ENCODE data around the gene ADAMTS10. TPM values are rescaled to one million over a fixed set of nuclear protein-coding genes. Genes with fewer than 3 reads are reported as not detected.

Gene ADAMTS10
- polyA plus RNA-seq, 6 donors from 2014 or later, result 0.31 TPM; not detected in 5

- peaks cover 0 to 3% (median 1%) of the 10 kb centered on the region in 3 donors for H3K4me1 Mint-ChIP-seq
- no peak for ATAC-seq (ENCODE audit: low read depth in 2 of 2)
- peaks cover 16 to 27% (median 24%) of the 10 kb centered on the region in 3 donors for H3K27me3 Mint-ChIP-seq
- H3K4me3 Mint-ChIP-seq, result no peak overlapping the region
- H3K36me3 Mint-ChIP-seq, result no peaks in the 10 kb centered on the region
- H3K9me3 Mint-ChIP-seq, result peaks cover 0 to 4% (median 0%) of the 10 kb centered on the region in 7 donors
- no peak overlapping the region for H3K27ac Mint-ChIP-seq
- no peak for DNase-seq
Observed at GRCh38 chr19:8601796-8602195, 8.7 kb downstream of the ADAMTS10 start.

- no peak overlapping the region for H3K4me3 Mint-ChIP-seq
- ATAC-seq (ENCODE audit: low read depth in 2 of 2) (no peak), DNase-seq (no peak)
- H3K9me3 Mint-ChIP-seq, result peaks cover 0 to 4% (median 0%) of the 10 kb centered on the region in 7 donors
- no peaks in the 10 kb centered on the region for H3K36me3 Mint-ChIP-seq
- peaks cover 0 to 3% (median 0%) of the 10 kb centered on the region in 3 donors for H3K4me1 Mint-ChIP-seq
- H3K27me3 Mint-ChIP-seq, result peaks cover 12 to 26% (median 24%) of the 10 kb centered on the region in 3 donors
- H3K27ac Mint-ChIP-seq, result peak overlapping the region in 1 of 6 donors; percentile 44
Observed at GRCh38 chr19:8600816-8601215, 9.7 kb downstream of the ADAMTS10 start.

- H3K4me1 Mint-ChIP-seq, result peaks cover 0 to 3% (median 0%) of the 10 kb centered on the region in 3 donors
- H3K9me3 Mint-ChIP-seq, result peaks cover 0 to 4% (median 0%) of the 10 kb centered on the region in 7 donors
- no peak overlapping the region for H3K4me3 Mint-ChIP-seq
- DNase-seq (no peak), ATAC-seq (ENCODE audit: low read depth in 2 of 2) (no peak)
- H3K27me3 Mint-ChIP-seq, result peaks cover 12 to 30% (median 26%) of the 10 kb centered on the region in 3 donors
- H3K27ac Mint-ChIP-seq, result no peak overlapping the region
- no peaks in the 10 kb centered on the region for H3K36me3 Mint-ChIP-seq
Observed at GRCh38 chr19:8600064-8600463, 10.5 kb downstream of the ADAMTS10 start.

GRCh38 chr19:8596168-8596567 is 14.3 kb downstream of the ADAMTS10 start:
- Mint-ChIP-seq H3K27me3 (peaks cover 32 to 61% (median 55%) of the 10 kb centered on the region in 3 donors), H3K27ac (no peak overlapping the region), H3K9me3 (peaks cover 6 to 20% (median 13%) of the 10 kb centered on the region in 7 donors), H3K4me3 (no peak overlapping the region), H3K4me1 (peaks cover 15 to 19% (median 16%) of the 10 kb centered on the region in 3 donors), H3K36me3 (peaks cover 9 to 25% of the 10 kb centered on the region in 2 donors)
- no peak for DNase-seq
- ATAC-seq (ENCODE audit: low read depth in 2 of 2), result no peak

GRCh38 chr19:8595651-8596050 is 14.9 kb downstream of the ADAMTS10 start:
- Mint-ChIP-seq H3K4me1 (peaks cover 19 to 24% (median 21%) of the 10 kb centered on the region in 3 donors), H3K36me3 (peaks cover 9 to 25% of the 10 kb centered on the region in 2 donors), H3K9me3 (peaks cover 6 to 20% (median 13%) of the 10 kb centered on the region in 7 donors), H3K27me3 (peaks cover 32 to 62% (median 60%) of the 10 kb centered on the region in 3 donors), H3K4me3 (no peak overlapping the region), H3K27ac (no peak overlapping the region)
- DNase-seq (no peak), ATAC-seq (ENCODE audit: low read depth in 2 of 2) (no peak)

GRCh38 chr19:8593931-8594330 is 16.6 kb downstream of the ADAMTS10 start:
- no peak overlapping the region for H3K27ac Mint-ChIP-seq
- peaks cover 9 to 25% of the 10 kb centered on the region in 2 donors for H3K36me3 Mint-ChIP-seq

GRCh38 chr19:8592231-8593009 is 18.1 kb downstream of the ADAMTS10 start:
- Mint-ChIP-seq H3K9me3 (peaks cover 6 to 20% (median 13%) of the 10 kb centered on the region in 7 donors), H3K4me1 (peaks cover 19 to 24% (median 21%) of the 10 kb centered on the region in 3 donors), H3K36me3 (peaks cover 9 to 25% of the 10 kb centered on the region in 2 donors), H3K27ac (peak overlapping the region in 5 of 6 donors; percentile 2 to 84 (median 64)), H3K27me3 (peaks cover 26 to 77% (median 59%) of the 10 kb centered on the region in 3 donors), H3K4me3 (peak overlapping the region; percentile 72 to 92 (median 88))
- DNase-seq (peak; percentile 73), ATAC-seq (ENCODE audit: low read depth in 2 of 2) (peak; percentile 76 to 81)

More at GRCh38 chr19:8593931-8594330, 16.6 kb downstream of the ADAMTS10 start:
- Mint-ChIP-seq H3K27me3 (peaks cover 28 to 71% (median 60%) of the 10 kb centered on the region in 3 donors), H3K9me3 (peaks cover 6 to 20% (median 13%) of the 10 kb centered on the region in 7 donors), H3K4me1 (peaks cover 19 to 24% (median 21%) of the 10 kb centered on the region in 3 donors), H3K4me3 (peak overlapping the region in 4 of 8 donors; percentile 14 to 82 (median 34))
- ATAC-seq (ENCODE audit: low read depth in 2 of 2), result no peak
- DNase-seq, result no peak

GRCh38 chr19:8589177-8589714 is 21.3 kb downstream of the ADAMTS10 start:
- peaks cover 8 to 19% of the 10 kb centered on the region in 2 donors for H3K36me3 Mint-ChIP-seq
- no peak for ATAC-seq (ENCODE audit: low read depth in 2 of 2)
- no peak overlapping the region for H3K4me3 Mint-ChIP-seq
- no peak overlapping the region for H3K27ac Mint-ChIP-seq
- DNase-seq, result no peak
- peaks cover 6 to 17% (median 10%) of the 10 kb centered on the region in 7 donors for H3K9me3 Mint-ChIP-seq
- H3K27me3 Mint-ChIP-seq, result peaks cover 17 to 51% (median 36%) of the 10 kb centered on the region in 3 donors
- peaks cover 19 to 24% (median 21%) of the 10 kb centered on the region in 3 donors for H3K4me1 Mint-ChIP-seq

GRCh38 chr19:8585894-8586750 is 24.4 kb downstream of the ADAMTS10 start:
- H3K27ac Mint-ChIP-seq, result no peak overlapping the region
- H3K27me3 Mint-ChIP-seq, result peaks cover 0 to 19% (median 5%) of the 10 kb centered on the region in 3 donors
- no peak for DNase-seq
- no peak overlapping the region for H3K4me3 Mint-ChIP-seq
- ATAC-seq (ENCODE audit: low read depth in 2 of 2), result no peak
- no peaks in the 10 kb centered on the region for H3K9me3 Mint-ChIP-seq
- peaks cover 4 to 6% (median 5%) of the 10 kb centered on the region in 3 donors for H3K4me1 Mint-ChIP-seq
- H3K36me3 Mint-ChIP-seq, result no peaks in the 10 kb centered on the region

GRCh38 chr19:8584965-8585893 is 25.3 kb downstream of the ADAMTS10 start:
- Mint-ChIP-seq H3K4me1 (peaks cover 0 to 4% (median 3%) of the 10 kb centered on the region in 3 donors), H3K4me3 (no peak overlapping the region), H3K27ac (no peak overlapping the region), H3K9me3 (no peaks in the 10 kb centered on the region), H3K36me3 (no peaks in the 10 kb centered on the region), H3K27me3 (peaks cover 0 to 14% (median 0%) of the 10 kb centered on the region in 3 donors)
- no peak for DNase-seq
- no peak for ATAC-seq (ENCODE audit: low read depth in 2 of 2)

GRCh38 chr19:8580710-8581281 is 29.7 kb downstream of the ADAMTS10 start:
- ATAC-seq (ENCODE audit: low read depth in 2 of 2) (peak; percentile 61 to 71), DNase-seq (peak; percentile 77)
- Mint-ChIP-seq H3K27me3 (no peaks in the 10 kb centered on the region), H3K4me3 (no peak overlapping the region), H3K9me3 (no peaks in the 10 kb centered on the region), H3K4me1 (peaks cover 24 to 35% (median 30%) of the 10 kb centered on the region in 3 donors), H3K36me3 (no peaks in the 10 kb centered on the region), H3K27ac (peak overlapping the region in 1 of 6 donors; percentile 51)
